ENCODE data around the gene SLC25A23. TPM values are rescaled to one million over a fixed set of nuclear protein-coding genes. Genes with fewer than 3 reads are reported as not detected.

SLC25A23 gene
- total and polyA plus RNA-seq, 2 experiments from 2014 or later, result 25.7 to 96.4 TPM

- TF ChIP-seq REST (IDR thresholded peaks at IDR 0.05; ENCODE audit: unreplicated experiment) (no peak), EZH2phosphoT487 (IDR thresholded peaks at IDR 0.05; ENCODE audit: unreplicated experiment) (no peak), ZNF462 (CRISPR knock-in tag; IDR thresholded peaks at IDR 0.05) (no peak), STAT1 (IDR thresholded peaks at IDR 0.05; ENCODE audit: unreplicated experiment) (no peak), ZNF331 (CRISPR knock-in tag; IDR thresholded peaks at IDR 0.05; ENCODE audit: low read depth) (no peak), EZH2 (IDR thresholded peaks at IDR 0.05; ENCODE audit: low read depth, unreplicated experiment) (no peak), NANOG (IDR thresholded peaks at IDR 0.05; ENCODE audit: borderline replicate concordance) (no peak)
These were observed 25.9 kb downstream of the SLC25A23 start, which contains the start of gene SLC25A41 (continued) for GRCh38 chr19:6433663-6434062.
